WTC11 (cell line): Measurements from ENCODE around the gene GSTM1. TPM values are rescaled to one million over a fixed set of nuclear protein-coding genes. Genes with fewer than 3 reads are reported as not detected.
A peak's percentile ranks its signal among the peaks of the same experiment; 100 is the strongest.

Experiments
- ATAC-seq: fragments of 200-7000 bp; cut with Tn5 transposase; 2 replicates; pipeline ENCODE4 v1.10.0; 2021; ENCODE audit warnings: mild to moderate bottlenecking, moderate library complexity
- CTCF ChIA-PET: fragments of 300-600 bp; sonication (Branson Sonifier 250); formaldehyde crosslinking; loops from one replicate; lab custom pipeline; 2021; ENCODE audit warnings: antibody characterized with exemption; lab: Charles Lee
- POLR2A ChIA-PET: fragments of 350-600 bp; sonication (Branson Sonifier 250); formaldehyde crosslinking; loops from one replicate; lab custom pipeline; 2021; ENCODE audit warnings: antibody characterized with exemption; lab: Charles Lee
- DNase-seq: peaks from one replicate; pipeline ENCODE4 v3.0.0; 2021; ENCODE audit warnings: low spot score
- H3K27ac Mint-ChIP-seq: 2 replicates; pipeline ENCODE4 v1.8.0; 2021; ENCODE audit warnings: mixed read lengths
- H3K27me3 Mint-ChIP-seq: 2 replicates; pipeline ENCODE4 v1.8.0; 2021; ENCODE audit warnings: low read depth, mild to moderate bottlenecking, moderate library complexity, mixed read lengths
- H3K36me3 Mint-ChIP-seq: 2 replicates; pipeline ENCODE4 v1.8.0; 2021; ENCODE audit warnings: mixed read lengths
- H3K4me1 Mint-ChIP-seq: 2 replicates; pipeline ENCODE4 v1.8.0; 2022; ENCODE audit warnings: mixed read lengths
- H3K4me3 Mint-ChIP-seq: 2 replicates; pipeline ENCODE4 v1.8.0; 2021; ENCODE audit warnings: mild to moderate bottlenecking, moderate library complexity, mixed read lengths
- H3K9me3 Mint-ChIP-seq: 2 replicates; pipeline ENCODE4 v1.8.0; 2021; ENCODE audit warnings: mixed read lengths
- KAT7 ChIP-seq: sonication (generic); formaldehyde crosslinking; IDR thresholded peaks from 2 replicates; pipeline ENCODE4 v1.8.1; 2023; ENCODE audit warnings: missing genetic modification reagents, mild to moderate bottlenecking, borderline replicate concordance
- TCF7 ChIP-seq: sonication (generic); formaldehyde crosslinking; IDR thresholded peaks from 2 replicates; pipeline ENCODE4 v1.8.0; 2022; ENCODE audit warnings: mild to moderate bottlenecking, low read depth, missing genetic modification reagents, moderate library complexity
- total RNA-seq: library from RNA; stranded (reverse); gene quantifications from 3 replicates; pipeline ENCODE4 v1.2.3, GENCODE V29; 2021

Gene GSTM1
- total RNA-seq, 1 experiment from 2014 or later, result not detected

GRCh38 chr1:109740615-109741373, 53.2 kb downstream of the GSTM1 start, which contains the start of gene GSTM3:
GSTM3 (minus strand) TSS chr1:109741038; CDS start chr1:109740287, 751 bp downstream.
- CTCF ChIA-PET, result interaction anchor here (1.2 to 2.7 kb wide), 5 partner anchors 50 to 243 kb away, joined by 4 to 26 read pairs (median 5); partner anchors contain the start of gene AHCYL1
- H3K27ac Mint-ChIP-seq, result no peak within 1 kb of the TSS
- TF ChIP-seq KAT7 (no peak), TCF7 (CRISPR knock-in tag) (0 out of 2 replicates have a peak, but pooled peaks have one; percentile 9)
- peaks cover 75% of the 10 kb centered on the region for H3K27me3 Mint-ChIP-seq
- ATAC-seq, result peak; percentile 52
- no peaks in the 10 kb centered on the region for H3K36me3 Mint-ChIP-seq
- no peak for DNase-seq
- H3K4me1 Mint-ChIP-seq, result peaks cover 9% of the 10 kb centered on the region
- H3K9me3 Mint-ChIP-seq, result no peaks in the 10 kb centered on the region
- POLR2A ChIA-PET, result no interaction called here
- peak within 1 kb of the TSS; percentile 64 for H3K4me3 Mint-ChIP-seq

Other genes starting within 250 kb of the GSTM1 start
- 3.0 to 3.7 TPM (median 3.5 TPM) in 3 replicates for gene SYPL2, start 221.3 kb upstream of the GSTM1 start, total RNA-seq
- gene ATXN7L2, start 203.9 kb upstream of the GSTM1 start, total RNA-seq, result 8.9 to 11.1 TPM (median 10.9 TPM) in 3 replicates
- 5.1 to 6.7 TPM (median 6.5 TPM) in 3 replicates for gene CYB561D1, start 193.7 kb upstream of the GSTM1 start, total RNA-seq
- 2.4 to 3.0 TPM (median 3.0 TPM) in 3 replicates for gene AMIGO1, start 178.1 kb upstream of the GSTM1 start, total RNA-seq
- gene GPR61, start 147.9 kb upstream of the GSTM1 start, total RNA-seq, result 0.42 to 0.73 TPM (median 0.44 TPM) in 3 replicates
- 7.1 to 7.2 TPM (median 7.1 TPM) in 3 replicates for gene GNAI3, start 139.2 kb upstream of the GSTM1 start, total RNA-seq
- gene GNAT2, start 68.2 kb upstream of the GSTM1 start, total RNA-seq, result 0.14 TPM in 1 of 3 replicates, not detected in the others
- gene AMPD2, start 68.0 kb upstream of the GSTM1 start, total RNA-seq, result 51.8 to 79.8 TPM (median 60.0 TPM) in 3 replicates
- gene GSTM4, start 31.7 kb upstream of the GSTM1 start, total RNA-seq, result 16.4 to 18.1 TPM (median 16.7 TPM) in 3 replicates
- gene GSTM2, start 19.8 kb upstream of the GSTM1 start, total RNA-seq, result 12.9 to 15.4 TPM (median 15.3 TPM) in 3 replicates
- 0.09 to 0.16 TPM (median 0.11 TPM) in 3 replicates for gene GSTM5, start 24.4 kb downstream of the GSTM1 start, total RNA-seq
- gene GSTM3, start 53.2 kb downstream of the GSTM1 start, total RNA-seq, result 2.2 to 3.5 TPM (median 3.3 TPM) in 3 replicates
- 0.17 to 0.41 TPM in 2 of 3 replicates, not detected in the other for gene EPS8L3, start 76.1 kb downstream of the GSTM1 start, total RNA-seq
- gene CSF1, start 223.0 kb downstream of the GSTM1 start, total RNA-seq, result 2.5 to 3.3 TPM (median 3.0 TPM) in 3 replicates